T47D (cell line): ENCODE measurements around the gene OXCT1.

Source experiments
- DNase-seq, 2 experiments: peaks; one replicate each; pipeline versions ENCODE4 v3.0.0 to v3.0.0-alpha.2; 2011 to 2012; ENCODE audit warnings: low read depth in 1 of 2, low spot score in 1 of 2
- JUND ChIP-seq: IDR thresholded peaks from 2 replicates; pipeline ENCODE4 v1.6.1; 2012; ENCODE audit warnings: low read depth
- in situ Hi-C: cut with HindIII; loops from 2 replicates; pipeline ENCODE4 v1.10.0; 2016; ENCODE audit warnings: low sequenced_read_pairs, low pct_unique_long_range_greater_than_20kb

OXCT1 gene

GRCh38 chr5:41796061-41796460 is 74.2 kb downstream of the OXCT1 start:
- in situ Hi-C loops, result no loop called here
- no peak for DNase-seq
- no peak for TF ChIP-seq JUND

DNA sequence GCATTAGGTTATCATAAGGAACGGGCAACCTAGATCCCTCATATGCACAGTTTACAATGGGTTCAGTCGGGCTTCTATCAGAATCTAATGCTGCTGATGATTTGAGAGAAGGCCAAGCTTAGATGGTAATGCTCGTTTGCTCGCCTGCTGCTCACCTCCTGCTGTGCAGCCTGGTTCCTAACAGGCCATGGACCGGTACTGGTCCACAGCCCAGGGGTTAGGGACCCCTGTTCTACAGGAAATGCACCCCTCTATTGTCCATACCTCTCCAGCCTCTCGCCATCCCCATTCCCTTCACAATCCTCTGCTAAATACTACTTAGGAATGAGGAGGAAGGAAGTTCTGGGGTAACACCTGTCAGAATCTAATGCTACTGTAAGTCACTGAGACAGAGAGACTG is 75.1 kb downstream of the OXCT1 start:
- in situ Hi-C loops, result no loop called here
- DNase-seq, result no peak
- no peak for TF ChIP-seq JUND

GRCh38 chr5:41794471-41794870 is 75.8 kb downstream of the OXCT1 start:
- no peak for TF ChIP-seq JUND
- in situ Hi-C loops, result no loop called here
- DNase-seq, result no peak

DNA sequence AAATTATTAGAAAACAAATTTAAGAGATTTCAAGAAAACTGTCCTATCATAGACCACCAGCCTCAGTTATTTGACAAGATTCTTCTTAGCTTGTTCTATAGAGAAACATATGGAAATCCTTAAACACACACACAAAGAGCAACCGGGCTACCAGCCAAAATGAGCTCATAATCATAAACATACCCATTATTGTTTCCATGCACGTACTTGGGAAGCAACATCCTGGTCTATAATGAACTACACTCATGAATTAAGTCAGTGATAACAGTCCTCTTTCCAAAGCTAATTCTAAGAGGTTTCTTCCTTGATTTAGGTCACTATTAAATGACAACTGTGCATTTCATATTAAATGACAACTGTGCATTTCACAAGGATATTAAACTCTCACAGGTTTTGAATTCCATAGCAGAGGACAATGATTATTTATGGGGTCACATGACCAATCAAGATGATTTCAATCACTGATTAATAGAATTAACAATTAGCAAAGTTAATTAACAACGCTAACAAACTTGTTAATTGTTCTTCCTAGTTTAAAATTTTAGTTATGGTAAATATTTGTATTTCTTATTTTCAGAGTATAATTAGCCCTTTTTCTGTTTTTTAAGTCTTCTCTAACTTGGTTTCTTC is 77.0 kb downstream of the OXCT1 start:
- no peak for DNase-seq
- TF ChIP-seq JUND, result no peak
- in situ Hi-C loops, result no loop called here

DNA sequence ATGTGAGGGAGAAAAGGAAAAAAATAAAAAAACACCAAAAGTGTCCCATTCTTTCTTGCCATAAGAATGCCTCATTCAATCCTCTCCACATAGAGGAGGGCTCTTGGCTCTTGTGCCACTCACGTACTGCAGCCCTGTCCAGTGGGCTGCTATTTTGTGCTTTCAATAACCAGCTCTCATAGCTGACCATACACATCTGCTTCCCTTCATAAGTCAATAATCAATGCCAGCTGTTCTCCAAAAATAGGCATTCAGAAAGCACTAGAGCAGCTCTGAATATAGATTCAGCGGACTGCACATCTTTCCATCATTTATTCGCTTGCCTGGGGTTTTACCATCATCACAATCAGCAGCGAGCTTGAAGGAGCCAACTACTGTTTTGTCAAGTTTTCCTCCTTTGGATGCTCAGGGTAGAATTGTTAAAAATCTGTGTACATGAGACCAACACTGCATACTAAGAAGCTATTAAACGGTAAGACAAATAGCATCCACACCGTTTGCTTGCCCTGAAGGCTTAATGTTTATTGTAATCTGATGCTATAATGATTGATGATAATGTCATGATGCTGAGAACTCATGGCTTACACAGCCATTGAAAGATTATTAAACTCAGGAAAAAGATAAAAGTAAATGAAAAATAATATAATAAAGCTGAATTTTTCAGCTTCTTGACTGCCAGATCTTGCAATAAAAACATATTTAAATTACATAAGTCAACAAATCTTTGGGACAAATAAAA is 80.0 kb downstream of the OXCT1 start:
- TF ChIP-seq JUND, result no peak
- in situ Hi-C loops, result no loop called here
- DNase-seq, result no peak

GRCh38 chr5:41789434-41789833 is 80.8 kb downstream of the OXCT1 start:
- no peak for TF ChIP-seq JUND
- in situ Hi-C loops, result no loop called here
- no peak for DNase-seq

- in situ Hi-C loops, result no loop called here
- DNase-seq, result no peak
- TF ChIP-seq JUND, result no peak
Observed at GRCh38 chr5:41788941-41789368, 81.3 kb downstream of the OXCT1 start.

DNA sequence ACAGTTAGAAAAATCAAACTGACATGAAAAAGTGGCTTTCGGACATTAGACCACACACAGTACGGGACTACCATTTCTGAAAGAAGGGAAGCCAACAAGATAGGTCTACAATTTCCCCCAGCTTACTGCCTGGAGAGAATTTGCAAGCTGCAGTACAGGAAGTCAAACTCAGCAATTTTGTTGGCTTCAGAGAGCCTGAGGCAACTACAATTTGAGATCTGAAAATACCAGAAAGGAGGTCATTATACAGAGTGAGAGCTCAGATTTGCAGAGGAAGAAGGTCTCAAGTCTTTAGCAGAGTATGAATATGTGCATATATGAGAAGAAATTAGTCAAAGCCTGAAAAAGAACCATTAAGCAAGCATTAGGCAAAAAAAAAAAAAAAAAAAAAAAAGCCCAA is 83.0 kb downstream of the OXCT1 start:
- in situ Hi-C loops, result no loop called here
- no peak for TF ChIP-seq JUND
- no peak for DNase-seq

DNA sequence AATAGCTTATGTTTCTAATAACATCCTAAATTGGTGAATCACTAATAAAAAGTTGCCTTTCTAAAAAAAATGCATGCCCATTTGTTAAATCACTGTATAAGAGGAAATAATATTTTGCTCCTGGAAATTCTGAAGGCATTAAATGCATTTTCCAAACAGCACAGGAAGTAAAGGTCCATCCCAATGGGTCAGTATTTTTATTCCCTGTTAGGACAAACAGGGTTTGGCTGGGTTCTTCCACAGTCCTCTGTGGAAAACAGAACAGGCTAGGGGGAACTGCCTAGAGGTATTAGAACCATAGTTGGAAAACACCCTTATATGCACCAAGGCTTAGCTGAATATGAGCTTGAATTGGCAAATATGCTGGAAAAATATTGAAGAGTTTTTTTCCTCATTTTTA is 85.2 kb downstream of the OXCT1 start:
- no peak for DNase-seq
- in situ Hi-C loops, result no loop called here
- TF ChIP-seq JUND, result no peak

DNA sequence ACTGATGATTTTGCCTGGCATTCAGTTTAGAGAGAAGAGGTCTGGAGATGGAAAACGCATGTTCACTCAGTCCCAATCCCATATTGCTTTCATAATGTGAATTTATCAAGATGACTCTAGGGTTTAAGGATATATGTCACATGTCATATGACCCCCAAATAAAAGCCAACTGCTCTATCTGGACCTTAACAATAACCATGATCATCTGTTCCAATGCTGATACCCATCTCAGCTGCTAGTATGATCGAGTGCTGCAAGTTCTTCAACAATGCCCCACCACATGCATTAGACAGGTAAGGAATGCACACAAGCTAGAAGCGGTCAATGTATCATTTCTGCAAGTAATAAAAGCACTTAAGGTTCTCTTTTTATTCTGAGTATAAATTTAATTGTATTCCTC is 91.8 kb downstream of the OXCT1 start:
- TF ChIP-seq JUND, result no peak
- no peak for DNase-seq
- in situ Hi-C loops, result no loop called here

DNA sequence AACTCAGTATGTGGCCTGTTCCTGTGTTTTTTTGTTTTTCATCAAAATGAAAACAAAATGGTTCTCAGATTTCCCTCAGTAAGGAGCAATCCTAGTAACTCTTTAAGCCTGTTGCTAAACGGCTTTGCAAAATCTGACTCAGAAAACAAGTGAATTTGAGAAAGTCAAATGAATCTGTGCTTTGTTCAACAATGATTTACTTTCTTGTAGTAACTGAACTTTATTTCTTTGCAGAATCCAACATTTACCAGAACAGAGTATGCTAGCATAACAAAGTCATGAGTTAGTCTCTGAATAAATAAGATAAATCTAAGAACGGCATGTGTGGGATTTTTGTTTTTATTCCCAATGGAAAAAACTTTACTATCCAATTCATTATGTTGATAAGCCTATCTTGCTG is 93.8 kb downstream of the OXCT1 start:
- DNase-seq, result no peak
- in situ Hi-C loops, result no loop called here
- TF ChIP-seq JUND, result no peak

GRCh38 chr5:41773799-41774198 is 96.4 kb downstream of the OXCT1 start:
- no peak for DNase-seq

DNA sequence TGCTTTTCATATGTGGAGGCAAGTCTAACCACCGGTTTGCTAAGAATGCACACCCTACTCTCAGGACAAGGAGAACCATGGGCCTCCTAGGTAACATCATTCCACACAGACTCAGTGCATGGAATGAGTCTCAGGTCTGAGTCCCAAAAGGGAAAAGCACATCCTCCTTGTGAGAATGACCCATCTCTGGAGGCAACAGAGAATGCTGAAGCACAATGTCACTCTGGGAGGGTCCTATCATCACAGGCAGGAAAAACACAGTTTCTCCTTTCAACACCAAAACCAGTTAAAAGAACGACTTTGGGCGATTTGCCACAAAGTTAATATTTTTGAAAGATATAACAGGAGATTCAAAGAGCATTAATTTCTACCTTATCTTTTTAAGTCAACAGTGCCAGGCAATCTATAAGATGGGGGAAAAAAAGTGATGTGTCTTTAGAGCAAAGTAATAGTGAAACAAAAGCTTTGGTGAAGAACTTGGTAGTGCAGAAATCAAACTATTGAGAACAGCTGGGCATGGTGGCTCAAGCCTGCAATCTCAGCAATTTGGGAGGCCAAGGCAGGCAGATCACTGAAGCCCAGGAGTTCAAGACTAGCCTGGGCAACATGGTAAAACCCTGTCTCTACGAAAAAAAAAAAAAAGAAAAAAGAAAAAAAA is 97.3 kb downstream of the OXCT1 start:
- no peak for TF ChIP-seq JUND
- in situ Hi-C loops, result no loop called here
- DNase-seq, result no peak

More at GRCh38 chr5:41773799-41774198, 96.4 kb downstream of the OXCT1 start:
- in situ Hi-C loops, result no loop called here
- TF ChIP-seq JUND, result no peak
